ENCODE results near the gene KLRF2.

Gene KLRF2

DNA sequence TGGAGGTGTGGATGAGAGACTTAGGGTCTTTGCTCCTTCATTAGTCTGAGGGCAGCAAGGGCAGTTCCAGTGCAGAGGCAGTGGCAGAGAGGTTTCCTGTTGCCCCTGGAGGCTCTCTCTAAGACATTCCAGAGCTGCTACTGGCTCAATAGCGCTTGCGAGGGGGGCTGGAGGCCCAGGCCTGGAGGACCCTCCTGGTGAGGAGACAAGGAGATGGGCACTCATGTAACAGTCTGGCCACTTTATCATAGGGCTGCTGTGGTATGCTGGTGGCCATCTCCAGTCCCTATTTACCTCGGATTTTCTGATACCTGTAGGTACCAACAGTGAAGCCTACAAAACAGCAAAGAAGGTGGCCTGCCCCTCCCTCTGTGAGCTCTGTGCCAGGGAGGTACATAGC, 38.2 kb downstream of the KLRF2 start:
- H3K4me3 ChIP-seq (ENCODE audit: low read length, poor library complexity, severe bottlenecking) = no peak overlapping the region
- H2AFZ ChIP-seq (ENCODE audit: low read length) = no peak overlapping the region
- no peaks in the 10 kb centered on the region for H4K20me1 ChIP-seq (ENCODE audit: insufficient read depth, low read length, poor library complexity, severe bottlenecking)
- no peaks in the 10 kb centered on the region for H3K9me2 ChIP-seq (replicated peaks; ENCODE audit: low read depth, low read length)
- H3F3A ChIP-seq (ENCODE audit: low read depth) = no peaks in the 10 kb centered on the region
- no peak overlapping the region for H3K4me2 ChIP-seq (ENCODE audit: low read depth, low read length, poor library complexity, severe bottlenecking)
- no peaks in the 10 kb centered on the region for H3K79me2 ChIP-seq (ENCODE audit: insufficient read depth, low read length)
- H3K9me3 ChIP-seq (ENCODE audit: insufficient read depth, low read depth, low read length) = no peaks in the 10 kb centered on the region
- H3K9ac ChIP-seq (ENCODE audit: low read depth, low read length, poor library complexity, severe bottlenecking) = no peak overlapping the region
- H3K36me3 ChIP-seq (ENCODE audit: insufficient read depth, low read length) = no peaks in the 10 kb centered on the region
- TF ChIP-seq CTCF (conservative IDR thresholded peaks at IDR 0.05; ENCODE audit: low read length) = no peak
- no peak for TF ChIP-seq EZH2phosphoT487 (IDR thresholded peaks at IDR 0.05; ENCODE audit: borderline replicate concordance)
- no peaks in the 10 kb centered on the region for H3K27me3 ChIP-seq (ENCODE audit: insufficient read depth, low read length, poor library complexity, severe bottlenecking)
- H3K4me1 ChIP-seq (ENCODE audit: insufficient read depth, low read length, poor library complexity, severe bottlenecking) = peaks cover 26% of the 10 kb centered on the region

DNA sequence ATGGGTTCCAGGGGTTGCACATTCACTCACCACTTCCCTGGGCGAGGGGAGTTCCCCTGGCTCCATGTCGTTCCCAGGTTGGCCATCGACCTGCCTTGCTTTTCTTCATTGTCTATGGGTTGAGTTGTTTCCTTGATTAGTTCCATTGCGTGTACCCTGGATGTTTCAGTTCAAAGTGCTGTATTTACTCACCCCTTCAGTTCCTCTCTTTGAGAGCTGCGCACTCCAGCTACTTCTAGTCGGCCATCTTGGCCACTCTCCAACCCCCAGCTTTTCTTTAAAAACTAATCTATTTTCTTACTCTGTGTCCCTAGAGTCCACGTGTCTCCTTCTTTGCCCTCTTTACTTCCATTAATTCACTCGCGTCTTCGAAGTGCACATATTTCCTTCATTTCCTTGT, 39.2 kb downstream of the KLRF2 start:
- Histone ChIP-seq H3F3A (ENCODE audit: low read depth) (no peaks in the 10 kb centered on the region), H3K27me3 (ENCODE audit: insufficient read depth, low read length, poor library complexity, severe bottlenecking) (no peaks in the 10 kb centered on the region), H3K36me3 (ENCODE audit: insufficient read depth, low read length) (no peaks in the 10 kb centered on the region), H3K9me2 (replicated peaks; ENCODE audit: low read depth, low read length) (no peaks in the 10 kb centered on the region), H3K4me2 (ENCODE audit: low read depth, low read length, poor library complexity, severe bottlenecking) (no peak overlapping the region), H3K4me3 (ENCODE audit: low read length, poor library complexity, severe bottlenecking) (no peak overlapping the region), H3K79me2 (ENCODE audit: insufficient read depth, low read length) (no peaks in the 10 kb centered on the region), H3K9me3 (ENCODE audit: insufficient read depth, low read depth, low read length) (no peaks in the 10 kb centered on the region), H4K20me1 (ENCODE audit: insufficient read depth, low read length, poor library complexity, severe bottlenecking) (no peaks in the 10 kb centered on the region), H2AFZ (ENCODE audit: low read length) (no peak overlapping the region), H3K9ac (ENCODE audit: low read depth, low read length, poor library complexity, severe bottlenecking) (no peak overlapping the region), H3K4me1 (ENCODE audit: insufficient read depth, low read length, poor library complexity, severe bottlenecking) (peaks cover 30% of the 10 kb centered on the region)
- TF ChIP-seq EZH2phosphoT487 (IDR thresholded peaks at IDR 0.05; ENCODE audit: borderline replicate concordance) (no peak), CTCF (conservative IDR thresholded peaks at IDR 0.05; ENCODE audit: low read length) (no peak)

GRCh38 chr12:9922429-9922828, 41.1 kb downstream of the KLRF2 start:
- no peak for TF ChIP-seq EZH2phosphoT487 (IDR thresholded peaks at IDR 0.05; ENCODE audit: borderline replicate concordance)
- TF ChIP-seq CTCF (conservative IDR thresholded peaks at IDR 0.05; ENCODE audit: low read length) = no peak
- 0 out of 2 replicates have a peak overlapping the region, but pooled peaks have one; percentile 17 for H2AFZ ChIP-seq (ENCODE audit: low read length)
- H3F3A ChIP-seq (ENCODE audit: low read depth) = no peaks in the 10 kb centered on the region
- peak overlapping the region; percentile 42 for H3K4me2 ChIP-seq (ENCODE audit: low read depth, low read length, poor library complexity, severe bottlenecking)
- peaks cover 30% of the 10 kb centered on the region for H3K4me1 ChIP-seq (ENCODE audit: insufficient read depth, low read length, poor library complexity, severe bottlenecking)
- H3K36me3 ChIP-seq (ENCODE audit: insufficient read depth, low read length) = no peaks in the 10 kb centered on the region
- no peak overlapping the region for H3K9ac ChIP-seq (ENCODE audit: low read depth, low read length, poor library complexity, severe bottlenecking)
- no peaks in the 10 kb centered on the region for H3K27me3 ChIP-seq (ENCODE audit: insufficient read depth, low read length, poor library complexity, severe bottlenecking)
- H3K9me3 ChIP-seq (ENCODE audit: insufficient read depth, low read depth, low read length) = no peaks in the 10 kb centered on the region
- H3K79me2 ChIP-seq (ENCODE audit: insufficient read depth, low read length) = no peaks in the 10 kb centered on the region
- H3K4me3 ChIP-seq (ENCODE audit: low read length, poor library complexity, severe bottlenecking) = peak overlapping the region; percentile 8
- H3K9me2 ChIP-seq (replicated peaks; ENCODE audit: low read depth, low read length) = no peaks in the 10 kb centered on the region
- no peaks in the 10 kb centered on the region for H4K20me1 ChIP-seq (ENCODE audit: insufficient read depth, low read length, poor library complexity, severe bottlenecking)
